HG03442 (cell line): ENCODE results near the gene ARHGEF3.

Experiments
- ATAC-seq: cut with Tn5 transposase; IDR thresholded peaks from one replicate; pipeline ENCODE4 v1.9.1; 2021; ENCODE audit warnings: mild to moderate bottlenecking, moderate library complexity; ENCODE audit not compliant: unreplicated experiment

The ARHGEF3 gene

GRCh38 chr3:56801662-56802377 is at the start of gene ARHGEF3:
Gene ARHGEF3, minus strand, starts transcription at chr3:56801949. Its CDS starts 151 bp downstream, at chr3:56801798.
- peak; percentile 76 for ATAC-seq

GRCh38 chr3:56849698-56850097 is 47.9 kb upstream of the ARHGEF3 start:
- ATAC-seq, result no peak

GRCh38 chr3:56845505-56845904 is 43.8 kb upstream of the ARHGEF3 start:
- no peak for ATAC-seq

GRCh38 chr3:56844536-56844935 is 42.8 kb upstream of the ARHGEF3 start:
- ATAC-seq, result no peak

GRCh38 chr3:56839784-56840715 is 38.3 kb upstream of the ARHGEF3 start:
- ATAC-seq, result no peak

- ATAC-seq, result no peak
These were observed 36.7 kb upstream of the ARHGEF3 start for GRCh38 chr3:56838448-56838847.

- peak; percentile 52 for ATAC-seq
These were observed 35.6 kb upstream of the ARHGEF3 start for GRCh38 chr3:56837196-56837955.

- ATAC-seq, result no peak
These were observed 34.8 kb upstream of the ARHGEF3 start for GRCh38 chr3:56836276-56837163.

- no peak for ATAC-seq
These were observed 34.0 kb upstream of the ARHGEF3 start for GRCh38 chr3:56835650-56836227.

- no peak for ATAC-seq
These were observed 31.8 kb upstream of the ARHGEF3 start for GRCh38 chr3:56833536-56833935.

GRCh38 chr3:56833022-56833421 is 31.3 kb upstream of the ARHGEF3 start:
- ATAC-seq, result no peak

- no peak for ATAC-seq
These were observed 29.8 kb upstream of the ARHGEF3 start for GRCh38 chr3:56831572-56831971.

- ATAC-seq, result no peak
These were observed 29.1 kb upstream of the ARHGEF3 start for GRCh38 chr3:56830884-56831283.

- no peak for ATAC-seq
These were observed 27.8 kb upstream of the ARHGEF3 start for GRCh38 chr3:56829533-56829932.

GRCh38 chr3:56826831-56827722 is 25.3 kb upstream of the ARHGEF3 start:
- no peak for ATAC-seq

- no peak for ATAC-seq
These were observed 24.1 kb upstream of the ARHGEF3 start for GRCh38 chr3:56825567-56826438.

- ATAC-seq, result no peak
These were observed 22.4 kb upstream of the ARHGEF3 start for GRCh38 chr3:56823984-56824703.
